GM19351 (cell line): ENCODE data around the gene CAPSL.
"Not testable (repeated sequence)": the region's sequence is repeated elsewhere in the genome, so short reads cannot be mapped to it uniquely, and the experiment has no call there.

Experiments used
- ATAC-seq: cut with Tn5 transposase; IDR thresholded peaks from one replicate; pipeline ENCODE4 v1.9.1; 2021; ENCODE audit warnings: mild to moderate bottlenecking, moderate library complexity; ENCODE audit not compliant: unreplicated experiment

Gene CAPSL

GRCh38 chr5:35877655-35878054, 60.8 kb downstream of the CAPSL start:
- no peak for ATAC-seq

- ATAC-seq: no peak
These were observed 61.5 kb downstream of the CAPSL start for GRCh38 chr5:35876922-35877321.

DNA sequence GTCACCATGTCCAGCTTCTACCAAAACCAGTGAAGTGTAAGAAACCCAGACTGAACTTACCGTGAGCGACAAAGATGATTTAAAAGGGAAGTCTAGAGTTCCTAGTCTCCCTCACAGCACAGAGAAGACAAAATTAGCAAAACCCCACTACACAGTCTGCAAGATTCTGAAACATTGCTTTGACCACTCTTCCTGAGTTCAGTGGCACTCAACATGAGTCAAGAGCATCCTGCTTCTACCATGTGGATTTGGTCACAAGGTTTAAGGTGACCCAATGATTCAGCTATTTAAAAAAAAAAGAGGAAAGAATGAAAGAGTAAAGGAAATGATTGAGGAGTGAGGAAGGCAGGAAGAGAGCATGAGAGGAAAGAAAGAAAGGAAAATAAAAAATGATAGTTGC, 62.0 kb downstream of the CAPSL start:
- ATAC-seq: peak; percentile 68

GRCh38 chr5:35870605-35871004, 67.8 kb downstream of the CAPSL start:
- ATAC-seq: no peak

DNA sequence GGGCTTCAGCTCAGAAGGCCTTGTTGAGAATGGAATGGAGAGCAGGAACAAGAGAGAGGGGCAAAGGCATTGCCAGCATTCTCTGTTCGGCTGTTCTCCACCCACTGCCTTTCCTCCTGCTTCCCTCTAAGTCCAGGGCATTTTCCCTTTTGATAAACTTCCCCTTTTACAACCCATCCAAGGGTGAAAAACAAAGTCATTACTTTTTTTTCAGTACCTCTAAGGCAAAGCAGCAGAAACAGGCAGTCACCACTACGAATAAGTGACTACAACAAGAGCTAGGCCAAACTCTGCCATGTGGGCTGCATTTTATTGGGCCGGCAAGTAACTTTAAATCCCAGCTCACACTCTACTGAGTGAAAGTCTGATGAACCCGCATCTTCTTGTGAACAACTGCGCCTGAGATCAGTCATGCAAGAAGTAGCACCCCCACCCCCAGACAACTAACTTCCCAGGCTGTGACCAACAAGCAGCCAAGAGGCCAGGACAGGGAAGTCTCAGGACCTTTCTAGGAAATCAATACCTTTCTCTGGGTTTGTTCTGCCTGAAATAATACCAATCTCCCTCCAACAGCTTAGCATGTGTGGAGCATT, 68.6 kb downstream of the CAPSL start:
- ATAC-seq: peak; percentile 39

GRCh38 chr5:35867998-35868397, 70.4 kb downstream of the CAPSL start:
- no peak for ATAC-seq

GRCh38 chr5:35863159-35863558, 75.3 kb downstream of the CAPSL start:
- peak; percentile 77 for ATAC-seq

DNA sequence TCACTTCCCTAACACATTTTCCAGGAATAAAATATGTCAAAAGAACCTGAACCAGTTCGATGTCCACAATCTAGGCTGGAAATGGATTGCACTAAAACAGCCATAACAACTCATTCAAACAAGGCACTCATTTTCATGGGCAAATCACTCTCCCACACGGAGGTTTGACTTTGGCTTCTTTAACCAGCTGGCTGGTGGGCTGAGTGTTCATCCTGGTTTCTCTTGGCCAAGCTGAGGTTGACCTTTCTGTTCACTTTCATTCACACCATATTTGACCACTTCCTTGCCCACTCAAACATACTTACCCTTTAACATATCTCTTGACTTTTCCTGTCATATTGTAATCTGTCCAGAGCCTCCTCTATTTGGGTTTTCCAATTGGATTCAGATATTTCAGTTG, 76.3 kb downstream of the CAPSL start:
- no peak for ATAC-seq

- no peak for ATAC-seq
These were observed 76.7 kb downstream of the CAPSL start for GRCh38 chr5:35861718-35862117.

- ATAC-seq: no peak
These were observed 77.7 kb downstream of the CAPSL start for GRCh38 chr5:35860686-35861085.

DNA sequence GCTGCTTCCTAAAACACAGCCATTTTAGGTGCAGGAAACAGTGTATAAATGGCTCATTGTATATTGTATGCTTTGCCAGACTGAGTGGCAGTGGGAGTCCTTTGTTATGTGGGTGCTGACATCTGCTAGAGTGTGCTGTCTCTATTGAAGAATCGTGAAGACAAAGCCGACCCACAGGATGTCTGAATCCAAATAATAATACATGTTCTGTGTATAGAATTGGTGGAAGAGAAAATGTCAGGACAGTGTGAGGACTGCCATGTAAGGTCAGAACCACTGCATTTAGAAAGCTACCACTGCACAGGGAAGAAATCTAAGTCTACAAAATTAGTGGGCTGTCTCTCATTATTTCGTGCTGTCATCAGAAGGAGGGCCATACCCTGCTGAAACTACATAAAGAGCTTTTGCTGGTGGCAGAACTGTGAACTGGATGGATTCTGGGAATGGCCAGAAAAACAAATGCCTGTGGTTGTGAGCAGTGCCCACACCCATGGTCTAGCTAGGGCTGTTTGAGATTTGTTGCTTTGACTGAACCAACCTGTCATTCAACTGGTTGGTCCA, 79.2 kb downstream of the CAPSL start:
- ATAC-seq: no peak

GRCh38 chr5:35857606-35858205, 80.7 kb downstream of the CAPSL start:
- ATAC-seq: no peak

GRCh38 chr5:35856765-35857351, 81.6 kb downstream of the CAPSL start, which contains the start of gene IL7R:
IL7R (plus strand) TSS chr5:35856891; CDS start chr5:35856978, 87 bp downstream.
- ATAC-seq: peak; percentile 52

DNA sequence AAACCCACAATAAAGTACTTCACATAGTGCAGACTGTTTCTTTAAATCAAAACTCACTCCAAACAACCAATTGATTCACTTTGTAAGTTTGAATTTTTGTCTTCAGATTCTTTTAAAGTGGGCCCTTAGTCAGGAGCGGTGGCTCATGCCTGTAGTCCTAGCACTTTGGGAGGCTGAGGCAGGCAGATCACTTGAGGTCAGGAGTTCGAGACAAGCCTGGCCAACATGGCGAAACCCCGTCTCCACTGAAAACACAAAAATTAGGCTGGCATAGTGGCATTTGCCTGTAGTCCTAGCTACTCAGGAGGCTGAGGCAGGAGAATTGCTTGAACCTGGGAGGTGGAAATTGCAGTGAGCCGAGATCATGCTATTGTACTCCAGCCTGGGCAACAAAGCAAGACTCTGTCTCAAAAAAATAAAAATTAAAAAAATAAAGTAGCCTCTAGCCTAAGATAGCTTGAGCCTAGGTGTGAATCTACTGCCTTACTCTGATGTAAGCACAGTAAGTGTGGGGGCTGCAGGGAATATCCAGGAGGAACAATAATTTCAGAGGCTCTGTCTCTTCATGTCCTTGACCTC, 82.1 kb downstream of the CAPSL start:
- ATAC-seq: not testable (repeated sequence)

DNA sequence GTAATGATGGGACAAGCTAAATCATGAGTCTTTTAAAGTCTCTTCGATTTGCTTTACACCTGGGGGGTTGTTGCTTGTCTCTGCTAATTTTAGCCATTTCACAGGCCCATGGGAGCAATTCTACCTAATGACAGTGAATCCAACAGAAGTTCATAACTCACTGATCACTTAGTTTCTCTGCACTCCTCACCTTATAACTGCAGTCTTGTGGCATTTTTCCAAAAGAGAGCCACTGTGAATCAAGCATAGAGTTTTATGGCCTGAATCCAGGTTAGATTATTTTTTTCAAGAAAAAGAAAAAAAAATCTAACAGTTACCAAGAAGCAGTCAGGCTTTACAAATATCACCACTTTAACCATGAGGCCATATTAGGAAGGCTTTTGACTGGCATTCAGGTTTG, 83.2 kb downstream of the CAPSL start:
- ATAC-seq: no peak
